HG03139 (cell line): ENCODE measurements around the gene TMEM52.
"Not testable (repeated sequence)": the region's sequence is repeated elsewhere in the genome, so short reads cannot be mapped to it uniquely, and the experiment has no call there.

ENCODE experiments used
- ATAC-seq: cut with Tn5 transposase; IDR thresholded peaks from one replicate; pipeline ENCODE4 v1.9.1; 2021; ENCODE audit not compliant: unreplicated experiment

Gene TMEM52

DNA sequence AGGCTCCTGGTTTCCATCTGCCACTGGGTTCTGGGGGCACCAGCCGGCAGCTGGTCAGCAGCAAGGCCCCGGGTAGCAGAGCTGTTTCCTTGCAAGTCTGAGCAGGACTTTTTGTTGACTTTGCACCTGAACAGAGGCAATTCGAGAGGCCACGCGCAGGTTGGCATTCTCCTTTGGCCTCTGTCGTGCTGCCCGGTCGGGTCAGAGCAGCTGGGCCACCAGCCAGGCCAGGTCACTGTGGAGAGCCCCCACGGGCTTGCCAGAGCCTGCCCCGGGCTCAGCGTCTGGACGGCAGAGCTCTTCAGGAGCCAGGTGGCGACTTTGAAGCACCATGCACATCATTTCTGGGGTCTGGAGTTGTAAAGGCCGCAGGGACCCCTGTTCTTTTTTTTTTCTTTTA, 28.4 kb upstream of the TMEM52 start:
- no peak for ATAC-seq

DNA sequence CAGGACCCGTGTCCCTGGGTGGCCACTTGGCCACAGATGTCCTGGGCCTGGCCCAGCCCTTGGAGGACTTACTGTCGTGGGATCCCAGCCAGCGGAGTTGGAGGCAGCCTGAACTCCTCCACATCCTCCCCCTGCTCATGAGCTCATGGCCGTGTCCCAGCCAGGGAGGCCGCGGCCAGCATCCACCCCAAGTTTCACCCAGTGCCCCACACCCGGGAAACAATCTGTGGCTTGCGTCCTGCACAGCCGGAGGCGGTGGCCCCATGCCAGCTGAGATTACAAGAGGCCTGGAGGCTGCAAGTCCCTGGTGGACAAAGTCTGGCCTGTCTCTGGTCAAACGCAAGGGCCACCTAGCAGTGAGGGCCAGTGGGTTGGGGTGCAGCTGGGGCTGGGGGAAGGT, 27.5 kb upstream of the TMEM52 start:
- ATAC-seq, result no peak

DNA sequence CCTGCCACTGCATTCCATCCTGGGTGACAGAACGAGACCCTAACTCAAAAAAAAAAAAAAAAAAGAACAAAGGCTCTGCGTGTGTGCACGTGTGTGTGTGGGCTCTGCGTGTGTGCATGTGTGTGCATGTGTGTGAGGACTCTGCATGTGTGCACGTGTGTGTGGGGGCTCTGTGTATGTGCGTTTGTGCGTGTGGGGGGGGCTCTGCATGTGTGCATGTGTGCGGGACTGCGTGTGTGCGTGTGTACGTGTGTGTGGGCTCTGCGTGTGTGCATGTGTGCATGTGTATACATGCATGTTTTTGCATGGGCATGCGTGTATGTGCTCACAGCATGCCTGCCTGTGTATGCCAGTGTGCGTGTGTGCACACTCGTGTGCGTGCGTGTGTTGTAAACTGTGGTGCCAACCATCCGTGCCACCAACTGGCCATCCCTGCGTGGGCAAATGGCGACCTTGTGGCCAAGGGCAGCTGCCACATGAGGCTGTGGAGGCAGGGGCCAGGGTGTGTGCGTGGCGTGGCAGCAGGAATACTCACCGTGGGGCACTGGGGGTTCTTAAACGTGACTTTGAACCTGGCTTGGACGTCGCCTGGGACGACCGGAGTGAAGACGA, 26.8 kb upstream of the TMEM52 start:
- no peak for ATAC-seq

DNA sequence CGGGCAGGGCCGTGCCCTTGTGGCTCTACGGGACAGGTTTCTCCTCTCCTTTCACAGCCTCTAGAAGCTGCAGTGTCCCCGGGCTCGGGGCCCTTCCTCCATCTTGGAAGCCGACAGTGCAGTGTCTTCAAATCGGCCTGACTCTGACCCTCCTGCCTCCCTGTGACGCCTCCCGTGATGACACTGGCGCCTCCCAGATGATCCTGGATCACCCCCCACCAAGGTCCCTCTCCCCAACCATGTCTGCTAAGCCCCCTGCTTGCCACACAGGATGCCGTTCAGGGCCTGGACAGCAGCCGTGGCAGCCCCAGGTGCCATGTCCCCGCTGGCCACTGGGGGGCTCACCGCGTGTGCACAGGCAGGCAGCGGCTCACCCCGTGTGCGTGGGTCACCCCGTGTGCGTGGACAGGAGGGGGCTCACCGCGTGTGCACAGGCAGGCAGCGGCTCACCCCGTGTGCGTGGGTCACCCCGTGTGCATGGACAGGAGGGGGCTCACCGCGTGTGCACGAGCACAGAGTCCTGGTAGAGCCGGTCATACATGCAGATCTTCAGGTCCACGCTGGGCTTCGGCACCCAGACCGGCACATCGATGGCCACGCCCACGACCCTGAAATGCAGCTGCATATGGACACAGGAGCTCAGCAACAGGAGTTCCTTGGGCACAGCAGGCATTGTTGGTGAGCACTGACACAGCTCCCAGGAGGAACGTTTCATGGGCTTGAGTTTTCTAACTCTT, 24.9 kb upstream of the TMEM52 start:
- no peak for ATAC-seq

DNA sequence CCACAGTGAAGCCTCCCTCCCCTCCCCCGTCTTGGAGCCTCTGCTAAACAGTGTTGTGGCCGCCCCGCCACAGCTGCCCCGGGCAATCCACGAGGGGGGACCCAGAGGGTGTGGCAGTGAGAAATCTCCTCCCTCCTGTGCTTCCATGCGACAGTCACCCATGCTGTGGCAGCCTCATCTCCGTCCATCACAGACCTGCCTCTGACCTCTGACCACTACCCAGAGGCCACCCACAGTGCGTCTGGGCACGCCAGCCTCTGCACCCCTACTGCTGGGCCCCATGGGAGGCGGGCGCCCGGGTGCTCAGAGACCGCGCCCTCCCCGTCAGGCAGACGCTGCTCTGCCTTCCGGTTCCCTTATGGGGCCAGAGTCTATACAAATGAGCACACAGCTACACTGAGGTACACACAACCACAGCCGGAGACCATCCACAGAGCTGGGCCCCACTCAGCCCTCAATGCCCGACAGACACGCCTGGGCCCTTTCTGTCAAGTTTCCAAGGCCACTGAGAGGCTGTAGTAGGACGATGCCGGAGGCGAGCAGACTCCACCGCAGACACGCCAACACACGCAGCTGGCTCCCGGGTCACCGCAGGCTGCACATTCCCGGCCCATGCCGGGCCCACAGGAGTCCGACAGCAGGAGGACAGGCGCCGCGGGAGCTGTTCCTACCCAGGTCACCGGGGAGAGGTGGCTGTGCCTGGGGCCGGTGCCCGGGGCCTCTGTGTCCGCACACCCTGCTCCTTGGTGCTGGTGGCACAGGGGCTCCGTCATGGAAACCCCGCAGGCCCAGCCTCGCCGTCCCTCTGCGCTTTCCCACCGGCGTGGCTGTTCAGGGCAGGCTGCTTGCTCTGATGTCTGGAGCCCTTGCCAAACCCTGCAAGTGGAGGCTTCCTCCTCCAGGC, 23.9 kb upstream of the TMEM52 start:
- no peak for ATAC-seq

DNA sequence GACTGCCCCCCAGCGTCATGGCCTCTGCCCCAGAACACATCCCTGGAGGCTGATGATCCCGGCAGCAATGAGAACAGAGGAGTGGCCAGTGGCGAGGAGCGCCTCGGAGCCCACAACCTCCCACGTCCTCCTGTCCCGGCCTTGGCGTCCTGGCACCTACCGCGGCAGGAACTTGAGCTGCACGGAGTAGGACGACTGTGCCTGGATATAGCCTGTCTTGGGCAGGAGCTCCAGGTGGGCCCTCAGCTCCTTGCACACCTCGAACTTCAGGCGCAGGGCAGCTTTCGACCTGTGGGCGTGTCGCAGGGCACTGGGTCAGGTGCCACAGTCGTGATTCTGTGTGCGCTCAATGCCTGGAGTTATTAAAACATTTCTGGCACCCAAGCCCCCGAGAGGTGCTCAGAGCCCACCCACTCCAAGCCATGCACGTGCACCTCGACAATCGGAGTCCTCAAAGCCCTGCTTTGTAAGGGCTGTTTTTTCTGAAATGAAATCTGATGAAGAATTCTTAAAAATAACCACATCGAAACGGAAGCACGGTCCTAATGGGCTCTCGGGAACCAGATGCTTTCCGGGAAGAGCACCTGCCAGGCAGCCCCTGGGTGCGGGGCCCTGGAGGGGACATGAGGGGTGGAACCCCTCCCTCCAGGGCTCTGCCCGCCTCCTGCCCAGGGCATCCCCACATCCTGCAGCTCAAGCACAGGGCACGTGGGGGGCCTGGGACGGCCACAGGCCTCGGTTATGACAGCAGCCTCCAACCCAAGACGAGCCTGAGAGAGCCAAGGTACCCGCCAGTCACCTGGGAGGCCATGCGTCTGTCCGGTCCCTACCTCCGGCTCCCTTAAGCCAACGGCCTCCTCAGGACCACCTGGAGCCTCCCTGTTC, 23.0 kb upstream of the TMEM52 start:
- no peak for ATAC-seq

DNA sequence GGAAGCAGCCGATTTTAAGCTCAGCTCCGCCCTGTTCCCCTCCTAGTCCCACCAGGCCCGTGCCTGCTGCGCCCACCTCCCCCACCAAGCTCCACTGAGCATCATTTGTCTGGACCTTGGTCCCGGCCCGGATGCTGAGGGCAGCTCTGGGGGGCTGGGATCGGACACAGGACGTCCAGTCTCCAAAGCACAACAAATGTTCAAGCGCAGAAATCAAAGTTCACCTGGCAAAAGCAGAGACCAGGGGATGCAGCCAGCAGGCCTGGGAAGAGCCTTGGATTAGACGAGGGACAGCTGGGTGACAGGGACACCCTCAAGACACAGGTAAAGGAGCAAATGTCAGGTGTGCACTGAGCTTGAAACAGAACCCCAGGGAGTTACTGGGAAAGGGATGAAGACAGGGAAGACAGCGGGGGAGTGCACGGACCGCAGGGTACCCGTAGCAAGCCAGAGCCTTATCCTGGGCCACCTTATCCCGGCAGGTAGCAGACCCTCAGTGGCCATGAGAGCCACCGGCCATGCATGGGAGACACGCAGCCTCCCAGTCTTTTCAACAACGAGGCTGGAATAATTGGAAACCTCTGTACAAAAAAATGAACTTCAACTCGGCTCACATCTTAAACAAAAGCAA, 22.2 kb upstream of the TMEM52 start:
- ATAC-seq, result no peak

DNA sequence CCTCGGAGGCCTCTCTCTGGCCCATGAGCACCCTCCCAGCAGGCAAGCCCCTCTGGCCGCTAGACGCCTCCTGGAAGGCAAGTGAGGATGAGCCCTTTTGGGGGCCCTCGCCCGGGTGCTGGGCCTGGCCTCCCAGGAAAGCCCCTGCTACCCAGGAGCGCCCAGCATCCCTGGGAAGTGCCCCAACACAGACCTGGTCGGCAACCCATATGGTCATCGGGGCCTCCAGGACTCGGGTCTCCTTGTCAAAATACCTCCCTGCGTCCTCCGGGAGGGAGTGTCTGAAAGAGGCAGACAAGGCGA, 21.0 kb upstream of the TMEM52 start:
- no peak for ATAC-seq

DNA sequence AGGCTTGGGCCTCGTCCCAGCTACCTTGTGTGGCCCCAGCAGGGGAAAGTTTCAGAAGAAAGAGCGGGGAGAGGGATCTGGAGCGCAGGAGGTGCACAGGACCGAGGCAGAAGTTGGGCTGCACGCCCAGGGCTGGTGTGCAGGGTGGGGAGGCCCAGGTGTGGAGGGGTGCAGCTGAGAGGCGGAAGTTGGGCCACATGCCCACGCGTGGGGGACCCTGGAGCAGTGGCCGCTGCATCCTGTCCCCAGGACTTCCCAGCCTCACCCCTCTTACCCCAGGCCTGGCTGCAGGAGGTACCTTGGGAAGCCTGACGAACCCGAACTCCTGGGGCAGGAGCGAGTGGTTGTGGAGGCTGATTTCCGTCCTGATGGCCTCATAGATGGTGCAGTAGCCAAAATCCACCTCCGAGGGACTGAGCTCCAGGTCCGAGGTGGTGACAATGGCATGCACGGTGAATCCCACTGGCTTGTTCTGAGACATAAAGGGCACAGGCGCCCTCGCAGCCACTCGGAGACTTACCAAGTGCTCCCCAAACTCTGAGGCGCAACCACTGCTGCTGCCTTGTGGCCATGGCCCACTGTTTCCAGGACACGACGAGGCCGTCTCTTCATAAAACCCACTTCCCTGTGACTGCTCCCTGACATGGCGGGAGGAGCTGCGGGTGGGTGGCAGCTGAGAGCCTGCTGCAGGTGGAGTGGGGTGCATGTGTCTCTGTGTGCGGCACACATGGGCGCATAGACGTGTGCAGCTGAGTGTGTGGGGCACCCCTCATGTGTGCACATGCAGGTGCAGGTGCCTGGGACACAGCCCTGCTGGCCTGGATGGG, 20.4 kb upstream of the TMEM52 start:
- ATAC-seq, result no peak

DNA sequence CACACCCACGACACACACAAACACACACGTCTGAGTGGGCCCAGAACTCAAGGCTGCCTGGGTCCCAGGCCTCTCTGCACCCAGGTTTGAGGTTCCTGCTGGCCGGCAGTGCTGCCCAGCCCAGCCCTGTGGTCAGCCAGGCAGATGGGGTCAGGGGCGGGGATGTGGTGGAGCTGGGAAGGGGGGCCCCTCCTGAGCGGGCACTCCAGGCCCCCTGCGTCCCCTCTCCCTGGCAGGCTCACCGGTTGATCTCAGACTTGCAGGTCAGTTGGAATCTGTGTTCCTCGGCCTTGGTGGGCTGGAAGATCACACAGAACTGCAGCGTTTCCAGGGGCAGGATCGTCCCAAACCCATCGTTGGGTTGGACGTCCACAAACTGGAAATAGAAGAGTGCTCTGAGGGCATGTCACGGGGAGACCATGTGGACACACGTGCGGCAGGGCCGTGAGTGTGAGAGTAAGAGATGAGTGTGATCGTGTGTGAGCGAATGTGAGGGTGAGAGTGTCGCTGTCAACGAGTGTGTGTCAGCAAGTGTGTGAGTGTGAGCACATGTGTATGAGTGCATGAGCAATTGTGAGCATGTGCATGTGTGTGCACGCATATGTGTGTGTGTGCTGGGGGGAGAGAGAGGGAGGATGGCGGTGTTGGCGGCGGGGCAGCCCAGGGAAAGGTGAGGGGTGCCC, 19.7 kb upstream of the TMEM52 start:
- no peak for ATAC-seq

DNA sequence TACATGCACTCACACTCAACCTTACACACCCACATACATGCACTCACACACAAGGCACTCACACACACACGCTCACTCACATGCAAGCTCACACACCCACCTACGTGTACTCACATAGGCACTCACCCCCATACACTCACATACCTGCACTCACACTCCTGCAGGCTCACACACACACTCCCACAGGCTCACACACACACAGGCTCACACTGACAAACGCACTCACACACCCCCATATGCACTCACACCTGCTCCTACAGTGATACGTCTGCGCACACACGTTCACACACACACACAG, 19.1 kb upstream of the TMEM52 start:
- ATAC-seq, result no peak

DNA sequence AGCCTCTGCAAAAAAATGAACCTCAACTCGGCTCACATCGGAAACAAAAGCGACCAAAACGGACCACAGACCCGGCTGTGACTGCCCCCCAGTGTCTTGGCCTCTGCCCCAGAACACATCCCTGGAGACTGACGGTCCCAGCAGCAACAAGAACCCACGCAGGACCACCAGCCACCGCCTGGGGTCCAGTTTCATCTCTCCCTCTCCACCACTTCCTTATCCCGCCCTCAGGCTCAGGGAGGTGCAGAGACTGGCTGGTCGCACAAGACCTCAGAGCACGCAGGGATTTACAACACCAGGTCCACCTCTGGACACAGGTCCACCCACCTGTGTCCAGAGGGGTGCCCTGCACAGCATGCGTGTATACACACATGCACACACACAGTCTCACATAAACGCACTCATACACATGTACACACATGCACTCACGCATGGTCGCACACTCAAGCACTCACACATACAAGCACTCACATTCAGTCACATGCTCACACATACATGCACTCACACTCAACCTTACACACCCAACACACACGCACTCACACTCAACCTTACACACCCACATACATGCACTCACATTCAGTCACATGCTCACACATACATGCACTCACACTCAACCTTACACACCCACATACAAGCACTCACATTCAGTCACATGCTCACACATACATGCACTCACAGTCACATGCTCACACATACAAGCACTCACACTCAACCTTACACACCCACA, 18.6 kb upstream of the TMEM52 start:
- ATAC-seq, result no peak

DNA sequence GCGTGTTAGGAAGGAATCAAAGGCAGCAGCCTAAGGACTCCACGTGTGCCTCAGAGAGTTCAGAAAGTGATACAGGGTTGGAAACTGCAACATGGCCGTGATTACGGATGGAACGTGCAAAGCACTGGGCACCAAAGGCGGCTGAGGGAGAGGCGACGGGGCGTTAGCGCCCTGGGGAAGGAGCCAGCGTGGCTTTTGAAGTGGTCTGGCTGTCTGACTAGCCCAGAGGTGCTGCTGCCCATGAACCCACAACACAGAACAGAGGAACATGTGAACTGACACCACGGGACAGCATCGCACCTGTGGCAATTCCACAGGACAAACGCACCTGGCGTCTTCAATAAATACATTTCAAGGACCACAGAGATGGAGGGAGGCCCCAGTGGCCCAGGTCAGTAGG, 18.0 kb upstream of the TMEM52 start:
- ATAC-seq, result no peak

DNA sequence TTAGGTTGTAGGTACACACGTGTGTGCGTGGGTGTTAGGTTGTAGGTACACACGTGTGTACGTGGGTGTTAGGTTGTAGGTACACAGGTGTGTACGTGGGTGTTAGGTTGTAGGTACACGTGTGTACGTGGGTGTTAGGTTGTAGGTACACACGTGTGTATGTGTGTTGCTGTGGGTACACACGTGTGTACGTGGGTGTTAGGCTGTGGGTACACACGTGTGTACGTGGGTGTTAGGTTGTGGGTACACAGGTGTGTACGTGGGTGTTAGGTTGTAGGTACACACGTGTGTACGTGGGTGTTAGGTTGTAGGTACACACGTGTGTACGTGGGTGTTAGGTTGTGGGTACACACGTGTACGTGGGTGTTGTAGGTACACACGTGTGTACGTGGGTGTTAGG, 15.8 kb upstream of the TMEM52 start:
- not testable (repeated sequence) for ATAC-seq

DNA sequence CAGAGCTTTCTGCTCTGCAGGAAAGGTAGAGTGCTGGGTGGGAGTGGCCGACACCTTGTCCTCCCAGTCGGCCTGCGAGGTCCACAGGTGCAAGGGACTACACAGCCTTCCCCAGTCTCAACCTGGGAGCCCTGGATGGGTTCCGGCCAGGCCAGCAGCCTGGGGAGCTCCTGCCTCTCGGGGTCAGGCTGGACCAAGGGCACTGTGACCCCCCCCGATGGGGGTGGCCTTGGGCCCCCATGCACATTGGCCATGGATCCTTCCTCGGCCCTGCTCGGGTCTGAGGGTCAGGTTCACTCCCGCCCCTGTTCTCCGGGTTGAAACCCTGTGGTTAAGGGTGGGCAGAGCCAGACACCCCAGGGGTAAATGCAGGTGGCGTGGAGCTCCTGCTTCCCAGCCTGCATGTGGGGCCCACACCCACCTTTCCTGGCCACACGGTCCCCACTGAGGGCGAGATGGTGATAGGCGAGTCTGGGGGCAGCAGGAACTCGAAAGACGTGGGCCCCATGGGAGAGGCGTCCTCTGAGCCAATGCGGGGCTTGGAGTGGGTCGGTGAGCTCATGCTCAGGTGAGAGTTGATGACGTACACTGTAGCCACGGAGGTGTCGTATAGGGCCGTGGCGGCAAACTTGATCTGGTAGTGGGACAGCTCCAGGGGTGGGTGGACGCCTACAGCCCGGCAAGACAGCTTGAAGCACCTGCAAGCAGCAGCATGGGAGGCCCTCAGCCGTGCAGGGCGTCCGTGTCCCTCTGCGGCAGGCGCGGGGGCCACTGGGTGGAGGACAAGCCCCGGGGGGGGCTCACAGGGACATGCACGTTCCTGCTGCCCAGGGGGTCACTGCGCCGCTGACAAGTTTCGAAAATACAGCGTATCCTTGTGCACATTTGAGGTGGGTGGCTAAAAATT, 10.8 kb upstream of the TMEM52 start:
- ATAC-seq, result no peak

DNA sequence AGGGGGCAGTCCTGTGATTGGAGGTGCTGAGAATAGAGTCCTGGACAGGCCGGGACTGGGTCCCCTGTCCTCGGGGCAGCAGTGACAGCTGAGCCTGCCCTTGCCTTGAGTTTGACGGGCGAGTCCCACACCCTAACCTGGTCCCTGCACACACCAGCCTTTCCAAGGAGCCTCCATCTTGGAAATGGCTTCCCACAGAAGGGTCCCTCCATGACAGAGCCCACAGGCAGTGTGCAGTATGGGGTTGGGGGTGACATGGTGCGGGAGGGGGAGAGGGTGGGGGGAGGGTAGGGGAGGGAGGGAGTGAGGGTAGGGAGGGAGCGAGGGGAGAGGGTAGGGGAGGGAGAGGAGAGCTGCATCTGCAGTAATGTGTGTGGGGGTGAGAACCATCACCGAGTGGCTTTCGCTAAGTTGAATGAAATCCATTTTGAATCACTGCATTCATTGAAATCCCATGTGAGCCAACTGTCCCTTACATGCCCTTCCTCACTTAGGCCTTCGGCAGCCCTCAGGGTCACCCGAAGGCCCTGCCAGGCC, 10.1 kb upstream of the TMEM52 start:
- ATAC-seq, result no peak
